GM12878 (cell line): ENCODE results near the gene RXYLT1. TPM values are rescaled to one million over a fixed set of nuclear protein-coding genes. Genes with fewer than 3 reads are reported as not detected.

Experiments used
- ATAC-seq: fragments of 200-7000 bp; cut with Tn5 transposase; 3 replicates; pipeline ENCODE4 v1.9.1; 2020; ENCODE audit warnings: mild to moderate bottlenecking, moderate library complexity
- BruUV-seq: library from RNA; stranded (reverse); fragments of 400-500 nt; replicated peaks from 2 replicates; lab custom pipeline; 2021; lab: Mats Ljungman, UMichigan
- CTCF ChIA-PET: fragments of 300-600 bp; sonication (Branson Sonifier 250); formaldehyde crosslinking; extraction: SDS; loops from one replicate; lab custom pipeline; 2021; ENCODE audit warnings: inconsistent platforms; lab: Yijun Ruan, JAX
- POLR2A ChIA-PET: fragments of 350-600 bp; formaldehyde crosslinking; extraction: SDS; loops from one replicate; lab custom pipeline; 2021; ENCODE audit warnings: inconsistent platforms; lab: Charles Lee
- RAD21 ChIA-PET: fragments of 300-600 bp; sonication (Branson Sonifier 250); formaldehyde crosslinking; loops from one replicate; lab custom pipeline; 2023; ENCODE audit warnings: antibody characterized with exemption; ENCODE audit not compliant: unreplicated experiment; lab: Charles Lee
- SMC1A ChIA-PET: fragments of 300-600 bp; sonication (Branson Sonifier 250); formaldehyde crosslinking; loops from one replicate; lab custom pipeline; 2023; ENCODE audit not compliant: unreplicated experiment, uncharacterized antibody; lab: Charles Lee
- DNase-seq: peaks from one replicate; pipeline ENCODE4 v3.0.0-alpha.2; 2011; ENCODE audit warnings: low read depth, low spot score
- FAIRE-seq: peaks from 3 replicates; lab custom pipeline; 2011; peaks lifted over from hg19 to GRCh38; lab: Jason Lieb, UNC
- H2AFZ ChIP-seq: 2 replicates; pipeline ENCODE4 v1.6.0; 2011; ENCODE audit warnings: low read depth, low read length, control low read depth; ENCODE audit not compliant: control insufficient read depth
- H3K27ac ChIP-seq: 2 replicates; pipeline ENCODE4 v1.5.1; 2011; ENCODE audit warnings: control low read depth; ENCODE audit not compliant: control insufficient read depth, insufficient read depth
- H3K27me3 ChIP-seq, 2 experiments: replicated peaks in 1 of 2; 2 replicates each; pipeline versions ENCODE4 v1.6.0 to v1.6.1; 2011; ENCODE audit warnings: low read length in 1 of 2; ENCODE audit not compliant: control insufficient read depth in 2 of 2, insufficient read depth in 2 of 2
- H3K36me3 ChIP-seq, 2 experiments: 2 replicates each; pipeline ENCODE4 v1.5.1; 2011; ENCODE audit warnings: low read length in 1 of 2; ENCODE audit not compliant: control insufficient read depth in 2 of 2, insufficient read depth in 2 of 2
- H3K4me1 ChIP-seq: 2 replicates; pipeline ENCODE4 v1.6.1; 2011; ENCODE audit warnings: mild to moderate bottlenecking, low read length, moderate library complexity, mixed read lengths; ENCODE audit not compliant: control insufficient read depth, insufficient read depth
- H3K4me2 ChIP-seq: 2 replicates; pipeline ENCODE4 v1.6.0; 2011; ENCODE audit warnings: control low read depth; ENCODE audit not compliant: control insufficient read depth, insufficient read depth
- H3K4me3 ChIP-seq: fragments of 200-600 bp; sonication (generic); 2 replicates; pipeline ENCODE4 v1.5.1; 2016
- H3K79me2 ChIP-seq: 2 replicates; pipeline ENCODE4 v1.6.0; 2011; ENCODE audit warnings: low read length; ENCODE audit not compliant: control insufficient read depth, insufficient read depth
- H3K9ac ChIP-seq: 2 replicates; pipeline ENCODE4 v1.8.0; 2011; ENCODE audit warnings: low read length, control low read depth, mixed read lengths; ENCODE audit not compliant: control insufficient read depth, insufficient read depth
- H3K9me3 ChIP-seq: replicated peaks from 3 replicates; pipeline ENCODE4 v1.5.1; 2011; ENCODE audit warnings: mild to moderate bottlenecking, low read length; ENCODE audit not compliant: control insufficient read depth, insufficient read depth
- H4K20me1 ChIP-seq: 2 replicates; pipeline ENCODE4 v1.6.0; 2011; ENCODE audit not compliant: control insufficient read depth, insufficient read depth
- KDM1A ChIP-seq: fragments of 200-600 bp; sonication (generic); IDR thresholded peaks from 2 replicates; pipeline ENCODE4 v1.6.1; 2016; ENCODE audit warnings: borderline replicate concordance
- NR2F1 ChIP-seq: fragments of 450-650 bp; conservative IDR thresholded peaks from 2 replicates; pipeline ENCODE4 v1.6.1; 2017; ENCODE audit warnings: mild to moderate bottlenecking
- SMAD5 ChIP-seq: IDR thresholded peaks from 2 replicates; pipeline ENCODE4 v1.6.1; 2016; ENCODE audit warnings: antibody characterized with exemption, low read depth
- SMARCA5 ChIP-seq: fragments of 450-650 bp; IDR thresholded peaks from 2 replicates; pipeline ENCODE4 v1.6.1; 2017; ENCODE audit warnings: mild to moderate bottlenecking
- SRF ChIP-seq, 2 experiments: IDR thresholded peaks; 2 replicates each; pipeline ENCODE4 v1.6.1; 2011; ENCODE audit warnings: low read depth in 2 of 2, low read length in 2 of 2, mild to moderate bottlenecking in 1 of 2, moderate library complexity in 1 of 2
- TARDBP ChIP-seq: IDR thresholded peaks from 2 replicates; pipeline ENCODE4 v1.6.1; 2016; ENCODE audit warnings: borderline replicate concordance
- YBX1 ChIP-seq: fragments of 450-650 bp; IDR thresholded peaks from 2 replicates; pipeline ENCODE4 v1.6.1; 2016; ENCODE audit warnings: antibody characterized with exemption
- ZBTB11 ChIP-seq: fragments of 450-650 bp; formaldehyde crosslinking; IDR thresholded peaks from 2 replicates; pipeline ENCODE4 v1.5.0; 2022; ENCODE audit warnings: mild to moderate bottlenecking, missing genetic modification characterization
- WGBS: methylation state at CpG from one replicate; pipeline ENCODE4 v1.1.6; 2016; ENCODE audit warnings: low lambda C conversion rate; ENCODE audit not compliant: insufficient replicate concordance, insufficient coverage; ENCODE audit errors: missing lambda C conversion rate; 5-methylcytosine and 5-hydroxymethylcytosine counted together
- in situ Hi-C: fragments of 300-500 bp; cut with MboI; formaldehyde crosslinking; loops from 9 replicates; pipeline ENCODE4 v1.14.3; 2018; ENCODE audit warnings: mixed read lengths
- intact Hi-C: fragments of 100-400 bp; cut with micrococcal nuclease; formaldehyde crosslinking; loops from one replicate; pipeline ENCODE4 v1.14.2; 2022; ENCODE audit not compliant: unreplicated experiment
- polyA plus RNA-seq, 11 experiments: library from polyadenylated mRNA; depleted of rRNA in 4 of 11; unstranded in 6 of 11; stranded (reverse) in 5 of 11; fragments of >200 nt; fragmentation: Nextera tagmentation in 4 of 11; fragmentation: Illumina TruSeq in 1 of 11; extraction: Ambion mirVana in 4 of 11; extraction: Trizol in 1 of 11; gene quantifications; 1 replicate in 1 of 11; 2 replicates in 10 of 11; pipeline versions ENCODE4 v1.2.1 to v1.2.3, GENCODE V29; 2011 to 2016; ENCODE audit warnings: inconsistent platforms in 2 of 11, missing spikeins in 2 of 11, low read depth in 1 of 11
- total RNA-seq, 4 experiments: library from RNA; depleted of rRNA in 3 of 4; stranded (reverse); fragments of >200 nt in 3 of 4; fragmentation: Illumina TruSeq in 1 of 4; extraction: Trizol in 1 of 4; gene quantifications; 2 replicates each; pipeline versions ENCODE4 v1.2.1 to v1.2.3, GENCODE V29; 2013 to 2021
- TF ChIP-seq, protein P1 (sequence below): fragments of 450-650 bp; IDR thresholded peaks from 2 replicates; pipeline ENCODE4 v1.6.1; 2017; ENCODE audit warnings: mild to moderate bottlenecking, moderate library complexity
- TF ChIP-seq, protein P2 (sequence below): IDR thresholded peaks from 2 replicates; pipeline ENCODE4 v1.6.1; 2012; ENCODE audit warnings: low read length, inconsistent platforms

Gene RXYLT1
- total and polyA plus RNA-seq, 10 of the 15 experiments (the other 5 are each of a cell fraction or from before 2014, with no cell fraction given) = 10.4 to 33.8 (median 21.5) TPM

DNA sequence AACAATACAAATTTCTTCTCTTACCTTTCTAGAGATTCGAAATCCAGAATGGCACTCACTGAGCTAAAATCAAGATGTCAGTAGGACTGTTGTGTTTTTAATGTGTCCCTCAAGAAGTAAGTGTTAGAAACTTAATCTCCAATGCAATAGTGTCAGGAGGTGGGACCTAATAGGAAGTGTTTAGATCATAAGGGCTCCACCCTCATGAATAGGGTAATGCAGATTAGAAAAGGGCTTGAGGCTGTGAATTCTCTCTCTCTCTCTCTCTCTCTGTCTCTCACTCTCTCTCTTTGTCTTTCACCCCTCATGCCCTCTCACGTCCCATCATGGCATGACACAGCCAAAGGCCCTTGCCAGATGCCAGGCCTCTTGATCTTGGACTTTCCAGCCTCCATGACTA is 49.2 kb downstream of the RXYLT1 start (continued):
- TF ChIP-seq, protein P1, sequence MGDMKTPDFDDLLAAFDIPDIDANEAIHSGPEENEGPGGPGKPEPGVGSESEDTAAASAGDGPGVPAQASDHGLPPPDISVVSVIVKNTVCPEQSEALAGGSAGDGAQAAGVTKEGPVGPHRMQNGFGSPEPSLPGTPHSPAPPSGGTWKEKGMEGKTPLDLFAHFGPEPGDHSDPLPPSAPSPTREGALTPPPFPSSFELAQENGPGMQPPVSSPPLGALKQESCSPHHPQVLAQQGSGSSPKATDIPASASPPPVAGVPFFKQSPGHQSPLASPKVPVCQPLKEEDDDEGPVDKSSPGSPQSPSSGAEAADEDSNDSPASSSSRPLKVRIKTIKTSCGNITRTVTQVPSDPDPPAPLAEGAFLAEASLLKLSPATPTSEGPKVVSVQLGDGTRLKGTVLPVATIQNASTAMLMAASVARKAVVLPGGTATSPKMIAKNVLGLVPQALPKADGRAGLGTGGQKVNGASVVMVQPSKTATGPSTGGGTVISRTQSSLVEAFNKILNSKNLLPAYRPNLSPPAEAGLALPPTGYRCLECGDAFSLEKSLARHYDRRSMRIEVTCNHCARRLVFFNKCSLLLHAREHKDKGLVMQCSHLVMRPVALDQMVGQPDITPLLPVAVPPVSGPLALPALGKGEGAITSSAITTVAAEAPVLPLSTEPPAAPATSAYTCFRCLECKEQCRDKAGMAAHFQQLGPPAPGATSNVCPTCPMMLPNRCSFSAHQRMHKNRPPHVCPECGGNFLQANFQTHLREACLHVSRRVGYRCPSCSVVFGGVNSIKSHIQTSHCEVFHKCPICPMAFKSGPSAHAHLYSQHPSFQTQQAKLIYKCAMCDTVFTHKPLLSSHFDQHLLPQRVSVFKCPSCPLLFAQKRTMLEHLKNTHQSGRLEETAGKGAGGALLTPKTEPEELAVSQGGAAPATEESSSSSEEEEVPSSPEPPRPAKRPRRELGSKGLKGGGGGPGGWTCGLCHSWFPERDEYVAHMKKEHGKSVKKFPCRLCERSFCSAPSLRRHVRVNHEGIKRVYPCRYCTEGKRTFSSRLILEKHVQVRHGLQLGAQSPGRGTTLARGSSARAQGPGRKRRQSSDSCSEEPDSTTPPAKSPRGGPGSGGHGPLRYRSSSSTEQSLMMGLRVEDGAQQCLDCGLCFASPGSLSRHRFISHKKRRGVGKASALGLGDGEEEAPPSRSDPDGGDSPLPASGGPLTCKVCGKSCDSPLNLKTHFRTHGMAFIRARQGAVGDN = no peak
- TF ChIP-seq YBX1 (no peak), SMARCA5 (no peak), SRF (IDR thresholded peaks at IDR 0.05; ENCODE audit: low read depth in 2 of 2, low read length in 2 of 2) (no peak)
- TF ChIP-seq, protein P2, sequence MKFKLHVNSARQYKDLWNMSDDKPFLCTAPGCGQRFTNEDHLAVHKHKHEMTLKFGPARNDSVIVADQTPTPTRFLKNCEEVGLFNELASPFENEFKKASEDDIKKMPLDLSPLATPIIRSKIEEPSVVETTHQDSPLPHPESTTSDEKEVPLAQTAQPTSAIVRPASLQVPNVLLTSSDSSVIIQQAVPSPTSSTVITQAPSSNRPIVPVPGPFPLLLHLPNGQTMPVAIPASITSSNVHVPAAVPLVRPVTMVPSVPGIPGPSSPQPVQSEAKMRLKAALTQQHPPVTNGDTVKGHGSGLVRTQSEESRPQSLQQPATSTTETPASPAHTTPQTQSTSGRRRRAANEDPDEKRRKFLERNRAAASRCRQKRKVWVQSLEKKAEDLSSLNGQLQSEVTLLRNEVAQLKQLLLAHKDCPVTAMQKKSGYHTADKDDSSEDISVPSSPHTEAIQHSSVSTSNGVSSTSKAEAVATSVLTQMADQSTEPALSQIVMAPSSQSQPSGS = no peak

DNA sequence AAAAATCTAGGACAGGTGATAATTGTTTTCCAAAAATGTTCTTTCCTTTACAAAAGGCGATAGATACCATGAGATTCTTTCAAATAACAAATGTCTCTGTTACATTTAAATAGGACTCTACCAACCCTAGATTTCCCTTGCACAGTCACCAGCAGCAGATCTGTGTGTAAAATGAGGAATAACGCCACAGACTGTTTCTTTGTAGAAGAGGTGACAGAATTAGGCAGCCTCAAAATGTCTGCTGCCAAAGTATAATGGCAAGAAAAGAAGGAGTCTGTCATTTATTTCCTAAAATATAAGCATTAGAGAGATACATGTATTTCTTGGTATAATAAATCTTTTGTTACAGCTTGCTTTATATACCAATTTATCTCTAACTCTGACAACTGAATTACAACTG is 56.3 kb downstream of the RXYLT1 start:
- no peaks in the 10 kb centered on the region for H3K4me1 ChIP-seq
- intact Hi-C loops = no loop called here
- FAIRE-seq (no peak), DNase-seq (no peak), ATAC-seq (no peak)
- no peaks in the 10 kb centered on the region for H3K79me2 ChIP-seq
- no peak overlapping the region for H3K27ac ChIP-seq
- H3K9me3 ChIP-seq = no peaks in the 10 kb centered on the region
- H3K9ac ChIP-seq = no peak overlapping the region
- no peak overlapping the region for H3K4me3 ChIP-seq
- H2AFZ ChIP-seq = no peak overlapping the region
- ChIA-PET POLR2A (no interaction called here), RAD21 (no interaction called here), SMC1A (interaction anchor here (0.7 to 1.7 kb wide), 6 partner anchors 8 to 490 kb away, joined by 3 to 5 read pairs (median 4); no protein-coding TSS in a partner anchor), CTCF (interaction anchor here (1.2 to 2.2 kb wide), 4 partner anchors 9 to 422 kb away, joined by 3 to 6 read pairs (median 4); partner anchors contain the start of gene SRGAP1)
- in situ Hi-C loops = loop anchor here (25.0 kb wide), 1 partner anchor 551 kb away; the partner anchor contains the start of gene C12orf56
- H4K20me1 ChIP-seq = no peaks in the 10 kb centered on the region
- whole genome bisulfite sequencing = 13% methylated on average over 2 of the region's 2 CpGs
- H3K36me3 ChIP-seq = no peaks in the 10 kb centered on the region
- no TSS peak for BruUV-seq
- H3K4me2 ChIP-seq = no peak overlapping the region
- H3K27me3 ChIP-seq = no peaks in the 10 kb centered on the region; a peak in 1 of 4 replicates
- TF ChIP-seq TARDBP (no peak), ZBTB11 (CRISPR knock-in tag) (no peak), NR2F1 (no peak), KDM1A (no peak), SMAD5 (no peak)
